GM19438 (cell line): ENCODE measurements around the gene ENGASE.
A peak's percentile ranks its signal among the peaks of the same experiment; 100 is the strongest.
"Not testable (repeated sequence)": the region's sequence is repeated elsewhere in the genome, so short reads cannot be mapped to it uniquely, and the experiment has no call there.

Source experiments
- ATAC-seq: cut with Tn5 transposase; IDR thresholded peaks from one replicate; pipeline ENCODE4 v1.9.1; 2021; ENCODE audit warnings: low read depth; ENCODE audit not compliant: unreplicated experiment

Gene ENGASE, protein sequence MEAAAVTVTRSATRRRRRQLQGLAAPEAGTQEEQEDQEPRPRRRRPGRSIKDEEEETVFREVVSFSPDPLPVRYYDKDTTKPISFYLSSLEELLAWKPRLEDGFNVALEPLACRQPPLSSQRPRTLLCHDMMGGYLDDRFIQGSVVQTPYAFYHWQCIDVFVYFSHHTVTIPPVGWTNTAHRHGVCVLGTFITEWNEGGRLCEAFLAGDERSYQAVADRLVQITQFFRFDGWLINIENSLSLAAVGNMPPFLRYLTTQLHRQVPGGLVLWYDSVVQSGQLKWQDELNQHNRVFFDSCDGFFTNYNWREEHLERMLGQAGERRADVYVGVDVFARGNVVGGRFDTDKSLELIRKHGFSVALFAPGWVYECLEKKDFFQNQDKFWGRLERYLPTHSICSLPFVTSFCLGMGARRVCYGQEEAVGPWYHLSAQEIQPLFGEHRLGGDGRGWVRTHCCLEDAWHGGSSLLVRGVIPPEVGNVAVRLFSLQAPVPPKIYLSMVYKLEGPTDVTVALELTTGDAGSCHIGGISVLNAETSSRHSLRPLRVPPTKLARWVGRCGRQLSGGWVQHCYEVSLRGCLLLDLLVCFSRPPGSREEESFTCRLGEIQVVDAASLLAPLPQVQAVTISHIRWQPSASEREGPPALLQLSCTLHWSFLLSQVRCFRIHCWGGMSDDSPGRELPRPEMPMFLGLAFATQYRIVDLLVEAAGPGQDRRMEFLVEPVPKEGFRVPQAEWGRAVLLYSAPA

DNA sequence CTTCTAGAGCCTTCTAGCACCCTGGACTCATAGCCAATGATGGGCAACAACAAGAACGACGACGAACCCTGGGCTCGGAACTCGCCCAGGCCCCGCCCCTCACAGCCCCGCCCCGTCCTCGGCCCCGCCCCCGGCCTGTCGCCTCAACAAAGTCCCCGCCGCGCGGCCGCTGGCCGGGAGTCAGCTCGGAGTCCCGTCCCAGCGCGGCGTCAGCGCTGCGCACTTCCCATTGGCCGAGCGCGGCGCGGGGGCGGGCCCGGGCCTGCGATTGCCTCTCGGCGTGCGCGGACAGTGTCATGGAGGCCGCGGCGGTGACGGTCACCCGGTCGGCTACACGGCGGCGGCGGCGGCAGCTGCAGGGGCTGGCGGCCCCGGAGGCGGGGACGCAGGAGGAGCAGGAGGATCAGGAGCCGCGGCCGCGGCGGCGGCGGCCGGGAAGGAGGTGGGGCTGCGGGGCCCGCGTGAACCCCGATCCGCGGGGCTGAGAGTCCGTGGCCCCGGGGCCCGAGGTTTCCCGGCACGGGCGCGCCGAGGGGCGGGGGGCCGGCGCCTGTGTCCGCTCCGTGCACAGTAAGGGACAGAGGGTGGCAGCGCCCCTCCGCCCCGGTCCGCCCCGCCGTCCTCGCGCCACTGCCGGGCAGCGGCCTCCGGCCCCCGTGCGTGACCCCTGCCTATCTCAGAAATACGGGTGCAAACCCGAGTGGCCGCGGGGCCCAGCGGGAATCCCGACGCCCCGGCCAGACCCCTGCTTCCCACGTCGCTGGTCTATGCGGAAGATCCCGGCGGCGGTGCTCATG lies at the start of gene ENGASE:
ENGASE (plus strand) TSS at position 176 of the 797 bp plus-strand sequence; CDS start at position 297, 121 bp downstream.
- peak; percentile 81 for ATAC-seq

DNA sequence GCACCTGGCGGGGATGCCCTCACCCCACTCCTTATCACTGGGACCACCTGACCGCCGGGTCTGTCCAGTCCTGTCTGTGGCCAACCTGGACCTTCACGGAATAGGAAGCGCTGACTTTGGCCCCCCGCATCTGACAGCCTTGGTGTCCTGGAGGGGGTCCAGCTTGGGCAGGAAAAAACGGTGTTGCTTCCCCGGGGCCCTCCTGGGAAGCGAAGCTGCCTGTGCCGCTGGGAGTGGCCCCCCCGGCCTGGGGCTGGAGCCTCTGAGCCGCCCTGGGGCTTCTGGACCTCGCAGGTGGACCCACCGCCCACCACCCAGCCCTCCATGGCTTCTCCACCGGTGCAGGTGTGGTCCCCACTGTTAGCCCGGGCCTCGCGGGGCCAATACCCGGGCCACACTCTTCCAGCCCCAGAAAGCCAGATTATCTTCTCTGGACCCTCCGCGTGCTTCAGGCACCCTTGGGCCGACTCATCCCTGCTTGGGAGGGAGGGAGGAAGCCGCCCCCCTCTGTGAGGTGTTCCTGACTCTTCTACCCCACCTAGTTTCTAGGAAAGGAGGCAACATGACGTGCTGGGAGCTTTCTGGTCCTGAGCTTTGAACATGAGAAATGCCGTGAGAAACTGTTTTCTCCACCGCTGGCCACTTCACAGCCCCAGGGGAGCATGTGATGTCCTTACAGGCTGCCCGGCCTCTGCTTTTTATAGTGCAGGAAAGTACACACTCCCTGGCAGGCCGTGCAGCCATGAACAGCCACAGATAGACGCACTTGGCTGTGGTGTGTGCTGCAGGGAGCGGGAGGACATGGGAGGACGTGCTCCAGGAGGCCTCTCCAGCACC lies 49.5 kb upstream of the ENGASE start:
- ATAC-seq: no peak

DNA sequence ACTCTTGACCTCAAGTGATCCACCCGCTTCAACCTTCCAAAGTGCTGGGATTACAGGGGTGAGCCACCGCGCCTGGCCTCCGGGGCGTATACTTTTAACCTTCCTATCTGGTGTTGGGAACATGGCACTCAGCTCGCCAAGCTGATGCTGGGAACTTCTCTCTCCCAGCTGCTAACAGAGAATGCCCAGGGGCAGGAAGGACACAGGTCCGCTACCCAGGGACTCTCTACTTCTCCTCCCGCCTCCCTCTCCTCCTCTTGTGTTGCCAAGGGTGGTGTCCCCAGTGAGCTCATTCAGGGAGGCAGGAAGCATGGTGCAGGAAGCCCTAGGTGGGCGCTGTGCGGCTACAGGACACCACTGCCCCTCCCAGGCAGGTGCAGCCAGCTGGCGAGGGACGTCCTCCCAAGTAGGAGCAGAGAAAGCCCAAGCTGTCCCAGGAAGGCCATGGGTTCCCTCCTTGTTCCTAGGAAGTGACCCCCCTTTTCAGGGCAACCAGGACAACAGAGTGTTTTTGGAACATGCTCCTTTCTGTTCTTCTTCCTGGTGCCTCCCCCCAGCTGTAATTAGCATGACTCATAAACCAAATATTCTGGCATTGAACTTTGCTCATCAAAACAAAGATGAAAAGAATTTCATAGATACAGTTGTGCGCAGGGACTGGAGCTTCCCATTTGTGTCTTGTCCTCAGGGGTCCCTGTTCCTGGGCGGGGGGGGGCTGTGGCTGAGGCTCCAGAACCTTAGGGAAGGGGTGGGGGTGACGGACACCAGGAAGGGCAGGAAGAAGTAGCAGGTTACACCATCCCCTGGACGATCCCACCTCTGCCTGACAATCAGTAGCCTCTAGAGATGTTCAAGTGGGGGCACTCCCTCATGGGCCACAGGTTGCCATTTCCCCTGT lies 48.0 kb upstream of the ENGASE start:
- ATAC-seq: no peak

DNA sequence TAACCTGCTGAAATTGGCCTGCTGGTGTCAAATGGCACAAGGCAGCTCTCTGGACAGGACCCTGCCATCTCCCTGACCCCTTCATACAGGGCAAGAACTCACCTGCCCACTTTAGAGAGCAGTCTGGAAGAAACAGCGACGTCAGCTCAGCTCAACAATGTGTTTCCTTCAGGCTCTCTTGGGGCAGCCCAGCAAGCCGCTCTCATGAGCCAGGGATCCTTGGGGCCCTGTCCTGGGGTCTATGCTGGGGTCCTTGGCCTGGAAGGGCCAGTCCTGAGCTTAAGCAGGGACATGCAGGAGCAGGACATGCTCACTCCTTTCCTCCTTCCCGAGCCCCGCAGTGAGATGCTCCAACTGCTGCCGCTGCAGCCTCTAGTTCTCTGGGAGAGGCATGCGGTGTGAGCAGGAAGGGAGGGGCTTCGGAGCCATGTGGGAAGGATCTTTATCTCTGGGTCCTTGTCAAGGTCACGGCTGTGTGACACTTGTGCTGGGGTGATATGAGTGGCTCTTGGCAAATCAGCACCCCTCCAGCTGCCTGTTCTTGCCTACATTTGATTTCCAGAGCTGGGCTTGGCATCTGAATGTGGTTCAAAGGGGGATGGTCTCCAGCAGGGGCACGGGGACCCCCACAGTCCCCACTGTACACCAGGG lies 47.2 kb upstream of the ENGASE start:
- no peak for ATAC-seq

DNA sequence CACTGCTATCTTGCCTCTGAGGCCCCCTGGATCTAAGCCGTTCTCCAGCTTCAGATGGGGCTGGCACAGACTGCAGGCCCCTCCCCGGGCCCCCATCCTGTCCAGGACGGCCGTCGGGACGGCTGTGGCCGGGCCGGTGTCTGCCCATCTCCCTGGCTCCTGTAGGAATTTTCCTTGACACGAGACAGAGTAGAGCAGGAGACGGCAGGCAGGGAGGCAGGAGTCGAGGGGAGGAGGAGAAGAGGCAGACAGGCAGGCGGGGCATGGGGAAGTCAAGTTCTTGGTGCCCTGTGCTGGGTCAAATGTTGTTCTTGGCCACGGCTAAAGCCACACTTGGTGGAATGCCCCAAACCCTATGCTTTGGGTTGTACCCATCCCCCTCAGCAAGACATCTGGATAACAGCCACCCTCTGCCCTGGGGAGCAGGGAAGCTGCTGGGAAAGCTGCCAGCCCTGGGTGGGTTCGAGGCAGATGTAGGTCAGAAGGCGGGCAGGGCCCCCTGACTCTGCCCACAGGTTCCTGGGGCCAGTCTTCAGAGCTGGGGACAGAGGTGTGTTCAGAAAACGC lies 46.6 kb upstream of the ENGASE start:
- no peak for ATAC-seq

DNA sequence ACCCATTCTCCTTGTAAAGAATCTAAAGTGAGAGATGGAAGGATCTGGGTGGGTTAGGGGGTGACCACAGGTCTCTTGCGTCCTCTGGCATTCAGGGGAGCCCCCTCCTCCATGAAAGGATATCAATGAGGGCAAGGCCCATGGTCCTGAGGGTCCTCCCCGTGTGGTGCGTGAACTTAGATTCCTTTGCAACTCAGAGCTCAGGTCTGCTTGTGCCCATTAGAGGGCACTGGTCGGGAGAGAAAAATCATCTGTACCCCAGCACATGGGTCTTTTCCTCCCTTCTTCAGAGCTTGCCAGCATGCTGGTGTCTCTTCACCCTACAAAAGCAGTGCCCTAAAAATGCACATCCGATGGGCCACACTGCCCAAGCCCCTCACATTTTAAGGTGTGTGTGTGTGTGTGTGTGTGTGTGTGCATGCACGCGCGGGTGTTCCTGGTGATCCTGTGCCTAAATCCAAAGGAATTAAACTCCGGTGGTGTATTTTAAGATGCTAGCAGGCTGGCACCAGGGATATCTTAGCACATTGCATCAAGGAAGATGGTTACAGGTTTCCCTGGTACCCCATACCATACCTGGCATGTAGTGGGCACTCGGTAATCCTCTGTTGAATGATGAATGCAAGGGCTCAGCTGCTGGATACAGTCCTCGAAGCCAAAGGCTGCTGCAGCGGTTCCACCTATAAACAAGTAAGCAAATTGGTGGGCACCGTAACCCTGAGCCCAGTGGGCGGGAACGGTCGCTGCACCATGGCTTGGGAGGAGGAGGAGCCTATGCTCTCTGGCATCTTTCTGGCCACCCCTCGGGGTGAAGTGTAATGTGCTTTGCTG lies 45.9 kb upstream of the ENGASE start:
- no peak for ATAC-seq

DNA sequence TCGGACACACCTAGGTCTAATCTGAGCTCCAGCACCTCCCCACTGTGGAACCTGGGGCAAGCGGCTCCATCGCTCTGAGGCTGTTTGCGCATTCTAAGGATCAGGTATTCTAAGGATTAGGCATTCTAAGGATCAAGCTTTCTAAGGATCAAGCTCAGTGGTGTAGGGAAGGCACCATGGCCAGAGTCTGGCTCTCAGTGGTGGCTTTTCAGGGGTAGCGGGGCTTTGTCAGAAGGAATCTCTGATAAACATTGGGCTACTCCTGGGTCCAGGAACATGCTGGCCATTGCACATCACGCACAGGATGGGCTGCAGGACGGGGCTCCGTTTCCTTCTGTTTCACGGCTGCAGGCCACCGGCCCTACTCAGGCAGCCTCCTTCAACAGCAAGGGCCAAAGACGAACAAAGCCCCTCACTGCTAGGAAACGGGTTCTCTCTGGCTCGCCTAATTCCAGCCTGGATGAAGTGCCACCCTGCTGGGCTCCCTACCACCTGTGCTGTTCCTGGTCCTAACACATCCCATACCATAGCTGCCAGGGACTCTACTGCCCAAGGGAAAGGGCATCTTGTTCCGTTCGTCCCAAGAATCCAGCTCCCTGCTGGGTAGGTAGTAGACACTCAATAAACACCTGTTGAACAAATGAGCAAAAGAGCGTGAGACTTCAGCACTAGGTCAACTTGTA lies 45.2 kb upstream of the ENGASE start:
- ATAC-seq: no peak

DNA sequence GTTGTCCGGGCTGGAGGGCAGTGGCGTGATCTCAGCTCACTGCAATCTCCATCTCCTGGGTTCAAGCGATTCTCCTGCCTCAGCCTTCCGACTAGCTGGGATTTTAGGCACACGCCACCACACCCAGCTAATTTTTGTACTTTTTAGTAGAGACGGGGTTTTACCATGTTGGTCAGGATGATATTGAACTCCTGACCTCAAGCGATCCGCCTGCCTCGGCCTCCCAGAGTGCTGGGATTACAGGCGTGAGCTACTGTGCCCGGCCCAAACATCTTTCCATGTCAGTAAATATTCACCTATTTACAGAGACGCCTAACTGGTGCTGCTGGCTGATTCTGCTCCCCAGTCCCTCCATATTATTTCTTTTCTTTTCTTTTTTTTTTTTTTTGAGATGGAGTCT lies 44.0 kb upstream of the ENGASE start:
- not testable (repeated sequence) for ATAC-seq

DNA sequence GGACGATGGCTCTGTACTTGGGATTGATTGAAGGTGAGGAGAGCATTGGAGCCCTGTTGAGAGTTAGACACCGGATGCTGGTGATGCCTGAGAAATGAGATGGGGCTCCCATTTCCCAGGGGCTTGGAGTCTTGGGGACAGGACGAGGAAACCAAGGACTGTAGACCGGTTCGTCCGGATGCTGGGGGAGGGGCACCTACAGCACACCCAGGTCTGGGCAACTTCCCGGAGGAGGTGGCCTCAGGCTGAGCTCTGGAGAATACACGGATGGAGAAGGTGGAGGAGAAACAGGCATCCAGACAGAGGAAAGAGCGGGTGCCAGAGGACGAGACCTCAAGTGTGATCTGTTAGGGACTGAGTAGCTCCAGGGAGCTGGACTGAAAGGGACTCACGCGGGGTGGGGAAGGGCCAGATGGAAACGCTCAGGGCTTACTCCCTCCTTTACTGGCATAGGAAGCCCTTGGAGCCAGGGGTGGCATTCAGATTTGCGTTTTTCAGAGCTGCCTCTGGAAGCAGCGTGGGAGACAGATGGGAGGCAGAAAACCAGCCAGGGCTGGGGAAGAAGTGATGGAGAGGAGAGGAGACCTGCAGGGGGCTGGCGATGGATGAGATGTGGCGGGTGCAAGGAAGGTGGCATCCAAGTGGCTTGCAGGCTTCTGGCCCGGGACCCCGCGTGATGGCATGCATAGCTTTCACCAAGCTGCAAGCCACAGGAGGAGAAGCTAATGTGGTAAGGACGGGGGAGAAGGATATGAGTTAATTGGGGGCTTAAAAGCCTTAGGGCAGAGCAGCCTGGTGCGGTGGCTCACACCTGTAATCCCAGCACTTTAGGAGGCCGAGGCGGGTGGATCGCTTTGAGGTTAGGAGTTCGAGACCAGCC lies 42.4 kb upstream of the ENGASE start:
- ATAC-seq: no peak

DNA sequence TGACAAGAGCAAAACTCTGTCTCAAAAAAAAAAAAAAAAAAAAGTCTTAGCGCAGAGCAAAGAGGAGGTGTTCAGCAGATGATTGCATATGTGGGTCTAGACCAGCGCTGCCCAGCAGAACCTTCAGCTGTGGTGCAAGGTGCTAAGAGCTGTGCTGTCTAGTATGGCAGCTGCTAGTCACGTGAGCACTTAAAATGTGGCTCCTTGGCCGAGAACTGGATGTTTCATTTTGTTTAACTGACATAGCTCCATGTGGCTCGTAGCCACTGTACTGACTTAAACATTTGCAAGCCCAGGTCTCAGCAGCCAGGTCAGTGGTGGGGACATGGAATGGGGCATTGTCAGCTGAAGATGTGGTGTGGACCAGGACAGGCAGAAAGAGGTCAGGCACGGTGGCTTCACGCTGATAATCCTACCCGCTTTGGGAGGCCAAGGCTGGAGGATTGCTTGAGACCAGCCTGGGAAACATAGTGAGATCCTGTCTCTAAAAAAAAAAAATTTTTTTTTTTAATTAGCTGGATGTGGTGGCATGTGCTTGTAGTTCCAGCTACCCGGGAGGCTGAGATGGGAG lies 41.5 kb upstream of the ENGASE start:
- no peak for ATAC-seq

DNA sequence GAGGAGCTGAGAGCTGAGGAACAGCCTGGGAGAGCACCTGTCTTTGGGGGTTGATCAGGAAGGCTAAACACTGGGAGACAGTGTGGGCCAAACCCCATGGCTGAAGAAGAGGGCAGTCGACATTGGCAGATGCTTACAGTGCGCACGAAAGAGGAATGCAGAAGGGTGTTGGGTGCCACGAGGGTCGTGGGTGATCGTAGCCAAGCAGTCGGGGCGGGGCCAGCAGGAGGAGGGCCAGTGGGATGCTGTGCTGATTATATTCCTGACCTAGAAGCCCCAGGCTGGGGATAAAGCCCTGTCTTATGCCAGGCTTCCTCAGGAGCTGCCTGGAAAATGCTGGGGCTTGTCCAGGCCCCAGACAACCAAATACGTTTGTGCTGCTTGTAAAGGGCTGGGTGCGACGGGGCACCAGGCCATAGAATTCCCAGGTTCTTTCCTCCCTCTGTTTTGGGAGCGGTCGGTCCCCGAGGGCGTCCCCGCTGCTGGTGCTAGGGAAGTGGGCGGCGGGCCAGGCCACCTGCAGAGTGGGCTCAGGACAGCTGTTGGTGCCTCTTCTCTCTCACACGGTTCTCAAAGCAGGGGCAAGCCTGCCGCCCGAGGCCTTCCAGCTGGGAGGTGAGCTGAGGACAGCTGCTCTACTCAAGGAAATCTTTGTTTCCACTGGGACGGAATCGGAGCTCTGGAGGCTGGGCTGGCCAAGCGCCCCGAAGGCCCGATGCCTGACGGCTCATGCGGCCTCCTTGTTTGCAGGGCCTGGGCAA lies 40.7 kb upstream of the ENGASE start:
- ATAC-seq: no peak

DNA sequence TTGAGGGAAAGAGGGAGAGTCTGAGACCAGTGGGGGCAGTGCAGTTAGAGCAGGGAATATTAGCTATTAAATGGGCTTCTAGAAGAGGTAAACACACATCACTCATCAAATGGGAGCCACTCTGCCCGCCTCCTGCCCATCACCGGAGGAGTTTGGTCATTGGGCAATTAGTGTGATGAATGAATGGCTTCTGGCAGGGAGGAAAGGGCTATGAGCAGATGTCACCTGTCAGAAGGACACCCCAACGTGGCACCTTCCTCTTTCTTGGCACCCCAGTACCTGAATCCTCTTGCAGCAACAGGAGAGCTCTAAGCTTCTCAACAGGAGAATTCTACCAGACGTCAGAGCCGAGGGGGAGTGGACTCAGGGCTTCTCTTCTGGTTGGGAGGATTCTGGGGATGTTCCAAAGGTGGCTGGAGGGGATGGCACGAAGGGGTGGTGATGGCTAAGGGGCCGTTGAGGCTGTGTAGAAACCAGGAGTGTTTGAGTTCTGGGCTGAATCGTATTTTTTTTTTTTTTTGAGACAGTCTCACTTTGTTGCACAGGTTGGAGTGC lies 39.6 kb upstream of the ENGASE start:
- ATAC-seq: no peak

DNA sequence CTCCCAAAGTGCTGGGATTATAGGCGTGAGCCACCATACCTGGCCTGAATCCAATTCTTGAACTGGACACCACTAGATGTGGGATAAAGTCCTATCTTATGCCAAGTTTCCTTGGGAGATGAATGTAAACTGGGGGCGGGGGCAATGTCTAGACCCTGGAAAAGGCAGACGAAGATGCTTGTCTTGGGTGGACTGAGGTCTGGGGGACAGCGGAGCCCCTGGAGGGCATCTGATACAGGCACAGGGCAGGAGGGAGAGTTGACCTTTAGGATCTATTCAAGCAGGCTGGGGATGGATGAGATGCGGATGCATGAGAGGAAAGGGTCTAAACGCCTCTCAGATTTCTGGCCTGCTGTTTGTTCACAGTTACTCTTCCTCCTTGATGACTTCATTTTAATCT lies 38.9 kb upstream of the ENGASE start:
- ATAC-seq: no peak

DNA sequence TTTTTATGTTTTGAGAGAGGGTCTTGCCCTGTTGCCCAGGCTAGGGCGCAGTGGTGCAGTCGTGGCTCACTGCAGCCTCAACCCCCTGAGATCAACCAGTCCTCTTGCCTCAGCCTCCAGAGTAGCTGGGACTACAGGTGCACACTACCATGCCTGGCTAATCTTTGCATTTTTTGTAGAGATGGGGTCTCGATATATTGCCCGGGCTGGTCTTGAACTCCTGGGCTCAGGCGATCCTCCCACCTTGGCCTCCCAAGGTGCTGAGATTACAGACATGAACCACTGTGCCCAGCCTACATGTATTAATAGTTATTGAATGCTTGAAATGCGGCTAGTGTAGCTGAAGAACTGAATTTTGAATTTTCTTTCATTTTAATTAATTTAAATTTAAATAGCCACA lies 38.4 kb upstream of the ENGASE start:
- no peak for ATAC-seq

DNA sequence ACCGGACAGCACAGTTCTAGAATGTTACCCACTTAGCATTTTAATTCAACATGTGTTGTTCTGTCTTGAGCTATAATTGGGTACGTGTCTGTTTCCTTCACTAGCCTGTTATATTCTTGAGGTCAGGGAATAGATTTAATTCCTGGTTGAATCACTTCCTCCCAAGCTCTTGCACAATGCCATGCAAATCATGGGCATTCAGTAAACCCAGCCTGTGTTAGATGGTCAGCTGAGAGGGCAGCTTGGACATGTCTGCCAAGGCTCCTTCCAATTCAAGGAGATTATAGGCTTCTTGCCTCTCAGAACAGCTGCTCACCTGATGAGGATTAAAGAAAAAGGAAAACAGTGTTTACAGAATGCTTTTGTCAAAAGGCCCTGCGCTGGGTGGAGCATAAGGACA lies 38.0 kb upstream of the ENGASE start:
- no peak for ATAC-seq
